ENCODE results near the gene UTS2B. TPM values are rescaled to one million over a fixed set of nuclear protein-coding genes. Genes with fewer than 3 reads are reported as not detected.
"Not testable (repeated sequence)": the region's sequence is repeated elsewhere in the genome, so short reads cannot be mapped to it uniquely, and the experiment has no call there.

The UTS2B gene
- total RNA-seq, 2 donors from 2014 or later, result not detected

GRCh38 chr3:191300422-191300821, 29.9 kb downstream of the UTS2B start:
- H3K4me1 Mint-ChIP-seq (ENCODE audit: low read depth in 2 of 2), result no peaks in the 10 kb centered on the region
- H3K27me3 Mint-ChIP-seq, result peaks cover 0 to 7% of the 10 kb centered on the region in 2 donors
- H3K4me3 Mint-ChIP-seq, result no peak overlapping the region
- no peaks in the 10 kb centered on the region for H3K9me3 Mint-ChIP-seq
- ATAC-seq, result no peak
- no peak for DNase-seq (ENCODE audit: low spot score)
- no peaks in the 10 kb centered on the region for H3K36me3 Mint-ChIP-seq
- H3K27ac Mint-ChIP-seq, result no peak overlapping the region

DNA sequence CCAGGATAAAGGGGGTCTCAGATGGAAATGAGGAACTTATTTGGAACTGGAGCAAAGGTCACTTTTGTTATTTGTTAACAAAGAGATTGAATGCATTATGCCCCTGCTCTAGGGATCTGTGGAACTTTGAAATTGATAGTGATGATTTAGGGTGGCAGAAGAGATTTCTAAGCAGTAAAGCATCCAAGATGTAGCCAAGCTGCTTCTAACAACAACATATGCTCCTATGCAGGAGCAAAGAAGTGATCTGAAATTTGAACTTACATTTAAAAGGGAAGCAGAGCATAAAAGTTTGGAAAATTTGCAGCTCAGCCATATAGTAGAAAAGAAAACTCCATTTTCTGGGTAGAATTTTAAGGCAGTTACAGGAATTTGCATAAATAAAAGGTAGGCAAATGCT, 31.5 kb downstream of the UTS2B start:
- ATAC-seq (no peak), DNase-seq (ENCODE audit: low spot score) (no peak)
- no peak overlapping the region for H3K27ac Mint-ChIP-seq
- no peaks in the 10 kb centered on the region for H3K4me1 Mint-ChIP-seq (ENCODE audit: low read depth in 2 of 2)
- H3K4me3 Mint-ChIP-seq, result no peak overlapping the region
- no peaks in the 10 kb centered on the region for H3K36me3 Mint-ChIP-seq
- no peaks in the 10 kb centered on the region for H3K9me3 Mint-ChIP-seq
- peaks cover 0 to 7% of the 10 kb centered on the region in 2 donors for H3K27me3 Mint-ChIP-seq

DNA sequence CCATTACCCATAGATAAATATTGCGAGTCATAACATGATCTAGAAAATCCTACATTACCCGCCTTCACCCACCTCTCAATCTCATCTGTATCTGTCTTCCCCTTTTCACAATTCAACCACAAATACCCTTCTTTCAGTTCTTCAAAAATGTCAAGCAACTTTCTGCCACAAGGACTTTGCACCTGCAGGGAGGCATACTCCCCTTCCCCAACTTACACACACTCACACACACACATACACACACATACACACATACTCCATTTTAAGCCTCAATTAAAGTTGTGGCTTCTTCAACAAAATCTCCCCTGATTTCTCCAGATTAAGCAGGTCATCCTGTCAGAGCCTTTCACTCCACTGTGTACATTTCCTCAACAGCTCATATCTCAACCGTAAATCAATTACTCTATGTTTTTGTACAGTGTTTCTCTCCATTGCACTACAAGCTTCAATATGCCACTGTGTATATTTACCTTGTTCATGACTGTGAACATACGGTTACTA, 34.2 kb downstream of the UTS2B start:
- Mint-ChIP-seq H3K9me3 (no peaks in the 10 kb centered on the region), H3K4me1 (ENCODE audit: low read depth in 2 of 2) (no peaks in the 10 kb centered on the region), H3K4me3 (no peak overlapping the region), H3K36me3 (no peaks in the 10 kb centered on the region), H3K27ac (no peak overlapping the region), H3K27me3 (peaks cover 0 to 2% of the 10 kb centered on the region in 2 donors)
- no peak for DNase-seq (ENCODE audit: low spot score)
- ATAC-seq, result no peak

GRCh38 chr3:191294291-191294690, 36.0 kb downstream of the UTS2B start:
- H3K4me1 Mint-ChIP-seq (ENCODE audit: low read depth in 2 of 2), result peaks cover 0 to 6% of the 10 kb centered on the region in 2 donors
- no peak overlapping the region for H3K27ac Mint-ChIP-seq
- DNase-seq (ENCODE audit: low spot score), result no peak
- no peaks in the 10 kb centered on the region for H3K9me3 Mint-ChIP-seq
- no peak overlapping the region for H3K4me3 Mint-ChIP-seq
- no peaks in the 10 kb centered on the region for H3K36me3 Mint-ChIP-seq
- peaks cover 0 to 2% of the 10 kb centered on the region in 2 donors for H3K27me3 Mint-ChIP-seq
- no peak for ATAC-seq

GRCh38 chr3:191292243-191293015, 37.9 kb downstream of the UTS2B start:
- peaks cover 0 to 6% of the 10 kb centered on the region in 2 donors for H3K4me1 Mint-ChIP-seq (ENCODE audit: low read depth in 2 of 2)
- no peaks in the 10 kb centered on the region for H3K9me3 Mint-ChIP-seq
- no peak overlapping the region for H3K4me3 Mint-ChIP-seq
- H3K27ac Mint-ChIP-seq, result no peak overlapping the region
- no peaks in the 10 kb centered on the region for H3K36me3 Mint-ChIP-seq
- DNase-seq (ENCODE audit: low spot score) (no peak), ATAC-seq (no peak)
- peaks cover 0 to 2% of the 10 kb centered on the region in 2 donors for H3K27me3 Mint-ChIP-seq

DNA sequence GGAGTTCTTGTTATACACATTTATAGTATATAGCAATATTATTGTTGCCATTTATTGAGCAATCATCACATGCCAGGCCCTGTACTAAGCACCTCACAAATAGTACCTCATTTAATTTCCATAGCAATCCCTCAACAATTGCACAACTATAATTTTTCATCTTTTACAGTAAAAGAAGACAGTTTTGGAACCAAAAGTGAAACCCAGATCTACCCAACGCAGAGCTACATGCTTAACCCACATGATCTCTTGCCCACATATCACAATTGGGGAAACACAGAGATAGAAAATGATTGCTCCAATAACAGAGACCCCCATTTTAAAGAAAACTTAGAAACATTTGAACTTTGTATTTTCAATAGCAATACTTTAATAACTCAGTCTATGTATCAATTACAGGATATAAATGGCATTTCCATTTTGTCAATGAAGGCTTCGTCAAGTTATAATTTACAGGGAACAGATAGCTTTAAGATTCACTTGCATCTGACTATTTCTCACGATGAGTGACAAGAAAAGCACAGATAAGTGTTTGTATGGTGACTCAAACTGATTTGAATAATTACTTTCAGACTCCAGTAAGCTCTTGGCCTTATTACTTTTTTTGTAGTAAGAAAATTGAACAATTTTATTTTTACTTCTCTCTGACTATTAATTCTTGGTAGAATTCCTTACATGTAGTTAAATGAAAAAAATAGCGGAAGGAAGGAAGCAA, 39.9 kb downstream of the UTS2B start:
- H3K36me3 Mint-ChIP-seq, result no peaks in the 10 kb centered on the region

GRCh38 chr3:191283400-191283799, 46.9 kb downstream of the UTS2B start:
- H3K4me3 Mint-ChIP-seq, result peak overlapping the region; percentile 11
- H3K27me3 Mint-ChIP-seq, result peaks cover 0 to 13% of the 10 kb centered on the region in 2 donors
- ATAC-seq, result no peak
- H3K4me1 Mint-ChIP-seq (ENCODE audit: low read depth in 2 of 2), result peaks cover 0 to 6% of the 10 kb centered on the region in 2 donors
- H3K9me3 Mint-ChIP-seq, result no peaks in the 10 kb centered on the region
- no peaks in the 10 kb centered on the region for H3K36me3 Mint-ChIP-seq
- DNase-seq (ENCODE audit: low spot score), result no peak
- H3K27ac Mint-ChIP-seq, result no peak overlapping the region

More for the DNA sequence above, 39.9 kb downstream of the UTS2B start:
- peaks cover 0 to 7% of the 10 kb centered on the region in 2 donors for H3K27me3 Mint-ChIP-seq
- no peaks in the 10 kb centered on the region for H3K9me3 Mint-ChIP-seq
- H3K27ac Mint-ChIP-seq, result peak overlapping the region in 1 of 2 donors; percentile 19
- DNase-seq (ENCODE audit: low spot score) (no peak), ATAC-seq (peak in 1 of 2 donors; percentile 38)
- peaks cover 0 to 6% of the 10 kb centered on the region in 2 donors for H3K4me1 Mint-ChIP-seq (ENCODE audit: low read depth in 2 of 2)
- H3K4me3 Mint-ChIP-seq, result peak overlapping the region; percentile 34

DNA sequence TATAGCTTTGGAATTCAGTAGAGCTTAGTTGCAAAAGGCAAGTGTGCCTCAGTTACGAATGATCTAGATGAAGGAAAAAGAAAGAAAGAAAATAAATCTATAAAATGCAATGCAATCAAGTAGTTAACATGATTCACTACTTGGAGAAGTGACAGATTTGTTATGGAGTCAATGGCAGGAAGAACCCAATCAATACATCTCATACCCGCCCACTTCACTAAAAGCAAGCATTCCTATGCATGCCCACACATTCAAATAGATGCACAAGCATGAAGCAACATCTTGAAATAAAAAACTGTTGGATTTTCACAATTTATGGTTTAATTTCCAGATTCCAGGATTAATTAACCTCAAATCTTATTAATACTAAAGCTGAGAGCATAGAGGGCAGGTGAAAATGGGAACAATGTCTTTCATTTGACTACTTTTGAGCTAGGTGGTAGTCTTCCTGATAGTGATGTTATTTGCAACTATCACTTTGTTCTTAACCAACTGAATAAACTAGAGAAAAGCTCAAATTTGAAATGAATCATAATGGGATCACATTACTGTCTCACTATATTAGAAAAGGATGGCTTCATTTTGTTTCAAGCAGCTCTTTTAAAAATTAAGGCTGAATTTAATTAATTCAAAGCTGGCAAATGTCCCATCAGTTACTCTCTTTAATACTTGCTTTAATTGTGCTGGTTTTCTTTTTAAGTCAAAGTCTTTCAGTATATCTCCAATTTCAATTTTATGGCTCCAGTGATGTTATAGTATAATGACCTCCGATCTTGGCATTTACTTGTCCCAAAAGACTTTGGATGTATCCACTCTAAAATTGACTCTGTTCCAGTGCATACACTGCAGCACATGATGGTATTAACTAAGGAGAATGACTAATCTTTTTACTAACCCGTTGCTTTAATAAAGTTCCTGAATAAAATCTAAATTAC, 47.8 kb downstream of the UTS2B start:
- no peaks in the 10 kb centered on the region for H3K36me3 Mint-ChIP-seq
- H3K9me3 Mint-ChIP-seq, result no peaks in the 10 kb centered on the region
- peaks cover 0 to 13% of the 10 kb centered on the region in 2 donors for H3K27me3 Mint-ChIP-seq
- ATAC-seq (no peak), DNase-seq (ENCODE audit: low spot score) (no peak)
- no peak overlapping the region for H3K27ac Mint-ChIP-seq
- H3K4me3 Mint-ChIP-seq, result peak overlapping the region; percentile 11
- H3K4me1 Mint-ChIP-seq (ENCODE audit: low read depth in 2 of 2), result peaks cover 0 to 6% of the 10 kb centered on the region in 2 donors

DNA sequence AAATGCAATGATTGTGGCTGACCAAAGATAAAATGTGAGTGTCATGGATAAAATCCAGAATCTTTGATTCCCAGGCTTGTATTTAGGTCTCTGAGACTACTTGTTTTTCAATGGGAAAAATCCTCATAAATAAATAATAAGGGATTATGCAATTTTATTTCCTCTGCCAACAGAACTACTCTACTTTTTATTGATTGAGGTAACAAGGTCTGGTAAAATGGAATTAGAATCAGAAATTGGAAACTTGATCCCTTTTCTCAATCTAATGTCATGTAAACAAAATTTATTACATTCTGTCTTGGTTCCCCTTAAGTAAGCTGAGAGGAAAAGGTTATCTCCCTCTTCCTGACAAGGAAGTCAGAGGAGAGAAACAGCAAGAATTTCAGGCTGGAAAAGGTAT, 49.4 kb downstream of the UTS2B start:
- DNase-seq (ENCODE audit: low spot score) (no peak), ATAC-seq (no peak)
- Mint-ChIP-seq H3K4me3 (no peak overlapping the region), H3K36me3 (no peaks in the 10 kb centered on the region), H3K27me3 (peaks cover 0 to 6% of the 10 kb centered on the region in 2 donors), H3K27ac (no peak overlapping the region), H3K4me1 (ENCODE audit: low read depth in 2 of 2) (peaks cover 0 to 6% of the 10 kb centered on the region in 2 donors), H3K9me3 (no peaks in the 10 kb centered on the region)

GRCh38 chr3:191280111-191280510, 50.2 kb downstream of the UTS2B start:
- ATAC-seq (no peak), DNase-seq (ENCODE audit: low spot score) (no peak)
- Mint-ChIP-seq H3K27me3 (peaks cover 0 to 6% of the 10 kb centered on the region in 2 donors), H3K27ac (no peak overlapping the region), H3K4me3 (no peak overlapping the region), H3K4me1 (ENCODE audit: low read depth in 2 of 2) (peaks cover 0 to 6% of the 10 kb centered on the region in 2 donors), H3K9me3 (no peaks in the 10 kb centered on the region), H3K36me3 (no peaks in the 10 kb centered on the region)

GRCh38 chr3:191275751-191276150, 54.6 kb downstream of the UTS2B start:
- H3K9me3 Mint-ChIP-seq, result no peaks in the 10 kb centered on the region
- ATAC-seq, result no peak

GRCh38 chr3:191275244-191275643, 55.1 kb downstream of the UTS2B start:
- ATAC-seq; H3K4me3 Mint-ChIP-seq; H3K9me3 Mint-ChIP-seq; H3K36me3 Mint-ChIP-seq; DNase-seq (ENCODE audit: low spot score); H3K27me3 Mint-ChIP-seq; H3K27ac Mint-ChIP-seq; H3K4me1 Mint-ChIP-seq (ENCODE audit: low read depth in 2 of 2): not testable (repeated sequence)

More at GRCh38 chr3:191275751-191276150, 54.6 kb downstream of the UTS2B start:
- H3K27ac Mint-ChIP-seq, result no peak overlapping the region
- no peaks in the 10 kb centered on the region for H3K36me3 Mint-ChIP-seq
- peaks cover 0 to 8% of the 10 kb centered on the region in 2 donors for H3K27me3 Mint-ChIP-seq
- DNase-seq (ENCODE audit: low spot score), result no peak
- no peak overlapping the region for H3K4me3 Mint-ChIP-seq
- H3K4me1 Mint-ChIP-seq (ENCODE audit: low read depth in 2 of 2), result no peaks in the 10 kb centered on the region

Data from natural killer cell treated with Interleukin-12 subunit alpha and Interleukin-12 subunit beta and Interleukin-15 and Interleukin-18, amount 100 ng/mL, for 72 hours (primary cell).